Fibroblast of the aortic adventitia (primary cell): Measurements from ENCODE around the gene NEU3. TPM values are rescaled to one million over a fixed set of nuclear protein-coding genes. Genes with fewer than 3 reads are reported as not detected.

ENCODE experiments used
- DNase-seq: peaks from one replicate; pipeline ENCODE4 v3.0.0-alpha.2; 2010; ENCODE audit warnings: low read depth
- H3K4me3 ChIP-seq: 2 replicates; pipeline ENCODE4 v1.5.1; 2011; ENCODE audit warnings: low read depth, mild to moderate bottlenecking, control low read depth, low read length, moderate library complexity
- CTCF ChIP-seq: IDR thresholded peaks from 2 replicates; pipeline ENCODE4 v1.5.1; 2011; ENCODE audit warnings: mild to moderate bottlenecking, low read length, control low read depth, inconsistent platforms; ENCODE audit not compliant: insufficient read depth
- total RNA-seq: library from RNA; depleted of rRNA; stranded (reverse); fragments of >200 nt; gene quantifications from 2 replicates; pipeline ENCODE4 v1.2.3, GENCODE V29; 2012; ENCODE audit warnings: low replicate concordance

Gene NEU3
- total RNA-seq, 1 donor, result 5.2 TPM

- TF ChIP-seq CTCF, result no peak
- H3K4me3 ChIP-seq, result no peak overlapping the region
- no peak for DNase-seq
Measured at GRCh38 chr11:75028724-75029123, 40.0 kb downstream of the NEU3 start.

GRCh38 chr11:75029836-75030631 lies 41.3 kb downstream of the NEU3 start:
- DNase-seq, result no peak
- TF ChIP-seq CTCF, result no peak
- H3K4me3 ChIP-seq, result no peak overlapping the region

- TF ChIP-seq CTCF, result no peak
- no peak overlapping the region for H3K4me3 ChIP-seq
- DNase-seq, result peak; percentile 87
Measured at GRCh38 chr11:75031224-75031753, 42.6 kb downstream of the NEU3 start.

- TF ChIP-seq CTCF, result peak; percentile 79
- no peak overlapping the region for H3K4me3 ChIP-seq
- DNase-seq, result peak; percentile 72
Measured at GRCh38 chr11:75031771-75032549, 43.2 kb downstream of the NEU3 start.

- no peak for TF ChIP-seq CTCF
- no peak for DNase-seq
- H3K4me3 ChIP-seq, result no peak overlapping the region
Measured at GRCh38 chr11:75032550-75032935, 43.8 kb downstream of the NEU3 start.

GRCh38 chr11:75033916-75034315 lies 45.2 kb downstream of the NEU3 start:
- DNase-seq, result no peak
- H3K4me3 ChIP-seq, result no peak overlapping the region
- TF ChIP-seq CTCF, result no peak
